ENCODE results near the gene FAM228A.
"Not testable (repeated sequence)": the region's sequence is repeated elsewhere in the genome, so short reads cannot be mapped to it uniquely, and the experiment has no call there.

FAM228A gene

GRCh38 chr2:24191848-24192247, 17.0 kb downstream of the FAM228A start:
- no peak for DNase-seq

- not testable (repeated sequence) for DNase-seq
Observed at GRCh38 chr2:24197213-24197612, 22.4 kb downstream of the FAM228A start.

- no peak for DNase-seq
Observed at GRCh38 chr2:24199968-24200590, 25.2 kb downstream of the FAM228A start.

DNA sequence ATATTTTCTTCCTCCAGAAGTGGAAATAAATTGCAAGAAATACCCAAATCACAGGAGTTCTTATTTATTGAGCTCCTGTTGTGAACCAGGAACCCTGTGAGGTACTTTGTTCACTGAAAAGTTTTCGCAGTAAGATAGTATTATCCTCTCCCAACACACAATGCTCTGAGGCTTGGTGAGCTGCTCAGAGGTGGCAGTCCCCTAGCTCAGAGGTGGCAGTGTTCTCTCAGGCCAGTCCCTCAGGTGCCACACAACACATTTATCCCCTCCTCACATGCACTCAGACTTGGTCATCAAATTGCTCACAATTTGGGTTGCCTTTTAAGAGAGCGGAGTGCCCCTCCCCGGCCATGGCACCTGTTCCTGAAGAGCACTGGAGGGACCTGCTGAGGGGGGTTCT, 25.9 kb downstream of the FAM228A start:
- no peak for DNase-seq

GRCh38 chr2:24203029-24203786, 28.4 kb downstream of the FAM228A start:
- no peak for DNase-seq

DNA sequence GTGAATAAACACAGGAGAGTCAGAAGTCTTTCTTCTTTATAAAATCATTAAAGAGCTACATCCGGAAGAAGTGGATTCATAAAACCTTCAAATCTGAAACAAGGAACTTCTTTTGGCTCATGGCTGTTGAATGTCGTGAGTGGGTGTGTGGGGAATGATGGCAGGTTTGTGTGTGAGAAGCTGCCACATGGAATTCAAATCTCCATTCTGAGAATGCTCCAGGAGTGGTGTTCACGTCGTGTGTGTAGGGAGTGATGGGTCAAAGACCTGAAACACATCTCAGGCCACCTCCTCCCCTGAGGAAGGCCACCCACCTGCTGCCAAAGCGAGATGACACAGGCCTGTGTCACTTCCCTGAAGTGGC, 28.9 kb downstream of the FAM228A start:
- no peak for DNase-seq

DNA sequence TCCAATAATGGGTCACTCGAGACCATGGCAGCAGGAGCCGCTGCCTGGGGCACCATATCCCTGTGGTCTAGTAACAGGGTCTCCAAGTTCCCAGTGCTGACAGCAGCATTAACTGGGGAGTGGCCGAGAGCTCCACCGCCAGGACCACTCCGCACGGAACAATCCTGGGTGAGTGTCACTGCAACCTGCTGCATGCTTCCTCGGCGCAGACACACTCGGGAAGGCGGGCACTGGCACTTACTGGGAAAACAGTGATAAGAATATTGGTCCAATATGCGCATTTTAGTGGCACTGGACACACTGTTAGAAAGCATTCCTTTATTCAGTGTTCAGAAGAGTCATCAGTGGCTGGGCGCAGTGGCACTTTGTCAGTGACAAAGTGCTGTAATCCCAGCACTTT, 29.7 kb downstream of the FAM228A start:
- DNase-seq = no peak

DNA sequence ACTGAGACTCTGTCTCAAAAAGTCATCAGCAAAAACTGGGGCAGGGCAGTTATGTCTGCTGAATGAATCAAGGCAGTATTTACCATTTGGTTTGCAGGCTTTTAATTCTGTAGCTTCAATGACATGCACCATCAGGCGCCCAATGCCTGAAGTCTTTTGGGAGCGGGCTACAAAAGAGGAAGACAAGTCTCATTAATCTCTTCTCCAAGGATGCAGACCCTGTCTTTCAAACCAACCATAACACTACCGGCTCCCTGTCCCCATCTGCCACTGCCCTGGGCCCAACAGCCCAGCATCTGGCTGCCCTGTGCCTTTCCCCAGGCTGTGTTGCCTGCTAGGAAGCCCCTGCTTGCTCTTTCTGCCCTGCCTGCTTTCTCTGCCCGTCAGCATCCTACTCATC, 30.3 kb downstream of the FAM228A start:
- no peak for DNase-seq

GRCh38 chr2:24206242-24206641, 31.4 kb downstream of the FAM228A start:
- no peak for DNase-seq

DNA sequence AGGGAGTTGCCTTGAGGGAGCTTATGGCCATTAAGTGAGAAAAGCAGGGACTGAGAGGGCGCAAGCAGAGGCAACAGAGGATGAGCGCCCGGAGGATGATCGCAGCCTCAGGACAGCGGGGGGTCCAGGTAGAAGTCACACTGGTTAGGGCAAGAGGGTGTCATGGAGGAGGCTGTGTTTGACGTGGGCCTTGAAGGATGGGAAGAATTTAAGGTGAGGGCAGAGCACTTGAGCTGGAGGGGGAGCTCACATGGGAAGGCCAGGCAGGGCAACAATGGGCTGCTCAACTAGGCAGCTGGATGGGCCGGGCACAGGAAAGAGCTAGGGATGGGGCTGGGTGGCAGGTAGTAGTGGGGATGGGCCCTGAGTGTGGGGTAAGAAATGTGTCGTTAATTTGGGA, 31.9 kb downstream of the FAM228A start:
- no peak for DNase-seq

- no peak for DNase-seq
Observed at GRCh38 chr2:24207359-24207758, 32.5 kb downstream of the FAM228A start.

DNA sequence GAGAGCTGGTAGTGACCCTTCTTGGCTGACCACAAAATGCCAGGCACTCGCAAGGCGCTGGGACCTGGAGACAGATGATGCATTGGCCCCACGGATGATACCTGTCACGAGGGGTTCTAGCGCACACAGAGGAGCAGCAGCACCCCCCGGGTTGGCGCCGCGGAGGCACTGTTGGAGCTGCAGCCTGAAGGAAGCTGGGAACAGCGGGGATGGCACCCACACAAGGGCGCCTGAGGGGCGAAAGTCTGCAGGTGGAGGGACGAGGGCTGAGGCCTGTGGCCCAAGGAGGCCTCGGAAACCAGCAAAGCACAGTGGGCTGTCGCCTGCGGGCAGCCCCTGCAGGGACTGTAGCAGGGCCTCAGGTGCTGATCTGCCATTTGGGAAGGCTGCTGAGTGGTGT, 33.6 kb downstream of the FAM228A start:
- no peak for DNase-seq

- DNase-seq = no peak
Observed at GRCh38 chr2:24209389-24210105, 34.7 kb downstream of the FAM228A start.

DNA sequence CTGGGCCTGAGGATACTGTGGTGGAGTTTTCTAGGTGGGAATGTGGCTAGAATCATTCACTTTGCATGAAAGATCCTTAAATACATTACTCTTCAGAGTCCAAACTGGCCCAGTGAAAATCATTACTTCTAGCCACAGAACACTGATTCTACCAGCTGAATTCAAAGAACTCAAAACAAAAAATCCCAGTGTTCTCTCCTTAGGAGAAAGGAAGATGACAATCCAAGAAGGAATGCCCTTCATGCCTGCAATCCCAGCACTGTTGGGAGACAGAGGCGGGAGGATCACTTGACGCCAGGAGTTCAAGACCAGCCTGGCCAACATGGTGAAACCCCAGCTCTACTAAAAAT, 35.2 kb downstream of the FAM228A start:
- DNase-seq = no peak

- DNase-seq = no peak
Observed at GRCh38 chr2:24210723-24211122, 35.9 kb downstream of the FAM228A start.

- no peak for DNase-seq
Observed at GRCh38 chr2:24211408-24211807, 36.6 kb downstream of the FAM228A start.

DNA sequence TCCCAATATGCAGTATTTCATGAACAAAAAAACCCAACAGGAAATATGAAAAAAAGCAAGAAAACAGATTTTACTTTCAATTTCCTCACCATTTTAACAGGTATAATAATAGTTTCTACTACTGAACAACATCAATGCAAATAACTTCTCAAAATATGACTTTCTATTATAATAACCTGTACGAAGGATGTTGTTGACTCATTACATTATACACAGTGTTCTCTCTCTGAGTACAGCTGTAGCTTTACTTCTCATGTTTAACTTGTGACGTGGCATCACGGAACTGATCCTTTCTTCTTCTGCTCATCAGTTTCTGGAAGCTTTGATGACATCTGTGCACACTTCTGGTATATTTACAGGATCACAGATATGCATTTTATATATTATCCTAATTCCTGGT, 40.0 kb downstream of the FAM228A start:
- DNase-seq = no peak

- DNase-seq = no peak
Observed at GRCh38 chr2:24220554-24221291, 45.9 kb downstream of the FAM228A start.

DNA sequence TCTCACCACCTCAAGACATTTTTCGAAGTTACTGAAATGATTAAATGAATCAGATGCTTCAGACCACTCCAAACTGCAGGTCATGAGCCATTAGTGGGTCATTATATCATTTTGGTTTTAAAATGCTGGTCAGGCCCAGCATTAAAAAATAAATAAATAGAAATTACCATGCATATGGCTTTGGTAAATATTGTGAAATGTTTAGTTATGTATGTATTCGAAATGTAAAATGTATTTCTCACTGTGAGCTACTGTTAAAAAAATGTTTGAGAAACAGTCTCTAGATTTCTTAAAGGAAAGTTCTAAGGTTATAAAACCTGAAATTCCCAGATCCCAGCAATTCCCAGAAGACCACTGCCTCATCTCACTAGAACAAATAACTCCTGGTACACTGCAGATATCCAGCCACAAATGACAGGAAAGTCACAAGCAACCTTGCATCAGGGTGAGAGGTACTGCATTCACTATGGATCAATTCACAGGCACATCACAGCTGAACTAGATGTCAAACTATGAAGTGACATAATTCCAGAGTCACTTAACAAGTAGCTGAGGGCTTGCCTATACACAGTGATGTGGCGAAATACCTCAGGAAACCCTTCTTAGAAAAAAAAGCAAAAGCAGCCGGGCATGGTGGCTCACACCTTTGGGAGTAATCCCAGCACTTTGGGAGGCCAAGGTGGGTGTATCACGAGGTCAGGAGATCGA, 46.6 kb downstream of the FAM228A start:
- DNase-seq = no peak

GRCh38 chr2:24222946-24223345, 48.1 kb downstream of the FAM228A start:
- DNase-seq = no peak

- DNase-seq = no peak
Observed at GRCh38 chr2:24225499-24226242, 50.8 kb downstream of the FAM228A start.

GRCh38 chr2:24228470-24228869, 53.6 kb downstream of the FAM228A start:
- no peak for DNase-seq

All from right forelimb (tissue), 1 donor.